Duodenal mucosa (tissue), 2 donors: ENCODE data around the gene ZNF552.
"Not testable (repeated sequence)": the region's sequence is repeated elsewhere in the genome, so short reads cannot be mapped to it uniquely, and the experiment has no call there.

ENCODE experiments used
- H3K27ac ChIP-seq: one replicate; pipeline ENCODE4 v1.7.0; 2013; ENCODE audit warnings: low read depth, low read length
- H3K27me3 ChIP-seq, 2 donors: one replicate each; pipeline ENCODE4 v1.7.0; 2013; ENCODE audit warnings: low read length in 2 of 2, control low read depth in 1 of 2; ENCODE audit not compliant: insufficient read depth in 2 of 2, control insufficient read depth in 1 of 2
- H3K36me3 ChIP-seq, 2 donors: one replicate each; pipeline ENCODE4 v1.7.0; 2013; ENCODE audit warnings: low read length in 2 of 2, control low read depth in 1 of 2; ENCODE audit not compliant: insufficient read depth in 2 of 2, control insufficient read depth in 1 of 2
- H3K4me1 ChIP-seq, 2 donors: one replicate each; pipeline ENCODE4 v1.7.0; 2013; ENCODE audit warnings: low read length in 2 of 2, control low read depth in 1 of 2; ENCODE audit not compliant: insufficient read depth in 2 of 2, control insufficient read depth in 1 of 2
- H3K4me3 ChIP-seq, 2 donors: one replicate each; pipeline ENCODE4 v1.7.0; 2013; ENCODE audit warnings: low read length in 2 of 2, low read depth in 1 of 2
- H3K9ac ChIP-seq, 2 donors: one replicate each; pipeline ENCODE4 v1.7.0; 2013; ENCODE audit warnings: low read length in 2 of 2, low read depth in 1 of 2
- H3K9me3 ChIP-seq, 2 donors: one replicate each; pipeline ENCODE4 v1.7.0; 2013; ENCODE audit warnings: low read length in 2 of 2, control low read depth in 1 of 2; ENCODE audit not compliant: control insufficient read depth in 1 of 2

ZNF552 gene

GRCh38 chr19:57819475-57820148 lies 4.9 kb upstream of the ZNF552 start:
- Histone ChIP-seq H3K4me1 (peaks cover 5 to 46% of the 10 kb centered on the region in 2 donors), H3K27ac (peak overlapping the region; percentile 72), H3K9ac (peak overlapping the region; percentile 80 to 99)

DNA sequence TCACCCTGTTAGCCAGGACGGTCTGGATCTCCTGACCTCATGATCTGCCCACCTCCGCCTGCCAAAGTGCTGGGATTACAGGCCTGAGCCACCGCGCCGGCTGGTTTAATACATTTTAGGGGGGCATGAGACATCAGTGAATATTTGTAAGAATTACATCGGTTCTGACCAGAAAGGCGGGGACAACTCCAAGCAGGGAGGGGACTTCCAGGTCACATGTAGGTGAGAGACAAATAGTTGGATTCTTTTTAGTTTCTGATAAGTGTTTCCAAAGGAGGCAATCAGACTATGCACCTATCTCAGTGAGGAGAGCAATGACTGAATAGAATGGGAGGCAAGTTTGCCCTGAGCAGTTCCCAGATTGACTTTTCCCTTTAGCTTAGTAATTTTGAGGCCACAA lies 3.7 kb upstream of the ZNF552 start:
- no peak overlapping the region for H3K4me3 ChIP-seq
- peaks cover 0 to 7% of the 10 kb centered on the region in 2 donors for H3K36me3 ChIP-seq
- no peaks in the 10 kb centered on the region for H3K27me3 ChIP-seq
- peaks cover 4 to 52% of the 10 kb centered on the region in 2 donors for H3K4me1 ChIP-seq
- H3K27ac ChIP-seq: no peak overlapping the region
- H3K9me3 ChIP-seq: no peaks in the 10 kb centered on the region
- no peak overlapping the region for H3K9ac ChIP-seq

More at GRCh38 chr19:57819475-57820148, 4.9 kb upstream of the ZNF552 start:
- Histone ChIP-seq H3K9me3 (no peaks in the 10 kb centered on the region), H3K4me3 (peak overlapping the region; percentile 94 to 100), H3K36me3 (peaks cover 0 to 10% of the 10 kb centered on the region in 2 donors), H3K27me3 (no peaks in the 10 kb centered on the region)

DNA sequence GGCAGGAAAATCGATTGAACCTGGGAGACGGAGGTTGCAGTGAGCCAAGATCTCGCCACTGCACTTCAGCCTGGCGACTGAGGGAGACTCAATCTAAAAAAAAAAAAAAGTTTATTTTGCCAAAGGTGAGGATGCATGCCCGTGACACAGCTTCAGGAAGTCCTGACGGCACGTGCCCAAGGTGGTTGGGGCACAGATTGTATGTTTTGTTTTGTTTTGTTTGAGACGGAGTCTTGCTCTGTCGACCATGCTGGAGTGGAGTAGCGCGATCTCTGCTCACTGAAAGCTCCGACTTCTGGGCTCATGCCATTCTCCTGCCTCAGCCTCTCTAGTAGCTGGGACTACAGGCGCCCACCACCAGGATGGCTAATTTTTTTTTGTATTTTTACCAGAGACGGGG lies 3.3 kb upstream of the ZNF552 start:
- H3K27me3 ChIP-seq: no peaks in the 10 kb centered on the region
- H3K36me3 ChIP-seq: peaks cover 0 to 8% of the 10 kb centered on the region in 2 donors
- H3K9ac ChIP-seq: no peak overlapping the region
- no peak overlapping the region for H3K4me3 ChIP-seq
- H3K9me3 ChIP-seq: no peaks in the 10 kb centered on the region
- H3K27ac ChIP-seq: no peak overlapping the region
- peaks cover 4 to 52% of the 10 kb centered on the region in 2 donors for H3K4me1 ChIP-seq

GRCh38 chr19:57816652-57817051 lies 1.9 kb upstream of the ZNF552 start:
- H3K27ac ChIP-seq: no peak overlapping the region
- H3K27me3 ChIP-seq: no peaks in the 10 kb centered on the region
- peaks cover 0 to 11% of the 10 kb centered on the region in 2 donors for H3K36me3 ChIP-seq
- peaks cover 4 to 55% of the 10 kb centered on the region in 2 donors for H3K4me1 ChIP-seq
- no peak overlapping the region for H3K4me3 ChIP-seq
- H3K9ac ChIP-seq: no peak overlapping the region
- no peaks in the 10 kb centered on the region for H3K9me3 ChIP-seq

DNA sequence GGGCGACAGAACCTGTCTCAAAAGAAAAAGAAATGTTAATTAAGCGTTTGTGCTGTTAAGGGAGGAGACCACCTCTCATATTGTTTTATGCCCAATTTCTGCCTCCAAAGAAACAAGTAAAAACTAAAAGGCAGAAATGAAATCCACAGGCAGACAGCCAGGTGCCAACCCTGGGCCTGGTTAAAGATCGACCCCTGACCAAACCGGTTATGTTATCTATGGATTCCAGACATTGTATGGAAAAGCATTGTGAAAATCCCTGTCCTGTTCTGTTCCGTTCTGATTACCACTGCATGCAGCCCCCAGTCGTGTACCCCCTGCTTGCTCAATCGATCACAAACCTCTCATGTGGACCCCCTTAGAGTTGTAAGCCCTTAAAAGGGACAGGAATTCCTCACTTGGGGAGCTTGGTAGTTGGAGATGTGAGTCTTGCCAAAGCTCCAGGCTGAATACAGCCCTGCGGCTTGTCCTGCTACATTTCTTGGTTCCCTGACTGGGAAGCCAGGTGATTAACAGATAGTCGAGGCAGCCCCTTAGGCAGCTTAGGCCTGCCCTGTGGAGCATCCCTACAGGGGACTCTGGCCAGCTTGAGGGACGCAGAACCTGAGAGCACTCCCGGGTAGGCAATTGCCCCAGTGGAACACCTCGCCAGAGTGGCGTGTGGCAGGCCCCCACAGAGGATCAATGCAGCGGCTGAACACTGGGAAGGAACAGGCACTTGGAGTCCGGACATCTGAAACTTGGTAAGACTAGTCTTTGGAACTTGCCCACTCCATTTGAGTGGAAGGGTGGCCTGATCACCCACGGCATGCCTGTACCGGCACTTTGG lies 748 bp upstream of the ZNF552 start:
- Histone ChIP-seq H3K27me3 (no peaks in the 10 kb centered on the region), H3K4me1 (peaks cover 8 to 50% of the 10 kb centered on the region in 2 donors), H3K9me3 (no peaks in the 10 kb centered on the region), H3K27ac (no peak overlapping the region), H3K9ac (peak overlapping the region; percentile 87 to 99), H3K36me3 (peaks cover 0 to 13% of the 10 kb centered on the region in 2 donors), H3K4me3 (peak overlapping the region; percentile 91 to 100)

GRCh38 chr19:57813919-57814504 lies 701 bp downstream of the ZNF552 start:
- peaks cover 10 to 49% of the 10 kb centered on the region in 2 donors for H3K4me1 ChIP-seq
- H3K9ac ChIP-seq: peak overlapping the region; percentile 87 to 99
- H3K27me3 ChIP-seq: no peaks in the 10 kb centered on the region
- no peaks in the 10 kb centered on the region for H3K9me3 ChIP-seq
- peak overlapping the region; percentile 69 for H3K27ac ChIP-seq
- peaks cover 8 to 28% of the 10 kb centered on the region in 2 donors for H3K36me3 ChIP-seq
- H3K4me3 ChIP-seq: peak overlapping the region; percentile 91 to 100

- Histone ChIP-seq H3K4me1 (peaks cover 10 to 46% of the 10 kb centered on the region in 2 donors), H3K9ac (peak overlapping the region; percentile 9 to 87), H3K36me3 (peaks cover 8 to 33% of the 10 kb centered on the region in 2 donors), H3K4me3 (peak overlapping the region; percentile 8 to 100)
- not testable (repeated sequence) for H3K27me3 ChIP-seq, H3K27ac ChIP-seq, H3K9me3 ChIP-seq
Measured at GRCh38 chr19:57812975-57813820, 1.5 kb downstream of the ZNF552 start.

- no peaks in the 10 kb centered on the region for H3K9me3 ChIP-seq
- H3K4me3 ChIP-seq: peak overlapping the region in 1 of 2 donors; percentile 100
- peaks cover 8 to 41% of the 10 kb centered on the region in 2 donors for H3K36me3 ChIP-seq
- peak overlapping the region in 1 of 2 donors; percentile 9 for H3K9ac ChIP-seq
- H3K27me3 ChIP-seq: no peaks in the 10 kb centered on the region
- no peak overlapping the region for H3K27ac ChIP-seq
- H3K4me1 ChIP-seq: peaks cover 10 to 46% of the 10 kb centered on the region in 2 donors
Measured at GRCh38 chr19:57812226-57812625, 2.5 kb downstream of the ZNF552 start.

- peaks cover 8 to 41% of the 10 kb centered on the region in 2 donors for H3K36me3 ChIP-seq
- H3K27me3 ChIP-seq, H3K9me3 ChIP-seq, H3K27ac ChIP-seq, H3K9ac ChIP-seq, H3K4me3 ChIP-seq: not testable (repeated sequence)
- H3K4me1 ChIP-seq: peaks cover 12 to 45% of the 10 kb centered on the region in 2 donors
Measured at GRCh38 chr19:57810410-57811295, 4.1 kb downstream of the ZNF552 start.
